ENCODE measurements around the gene CHRM2. TPM values are rescaled to one million over a fixed set of nuclear protein-coding genes. Genes with fewer than 3 reads are reported as not detected.

CHRM2 gene
- total RNA-seq, 1 experiment from 2014 or later = not detected

GRCh38 chr7:136857573-136857972 is 10.9 kb upstream of the CHRM2 start:
- Histone ChIP-seq H3K79me1 (ENCODE audit: insufficient read depth, low read depth, low read length, poor library complexity, severe bottlenecking) (no peaks in the 10 kb centered on the region), H3K9ac (ENCODE audit: extremely low read depth, insufficient read length, low read length) (no peak overlapping the region), H4K91ac (ENCODE audit: insufficient read length, low read depth, low read length) (no peak overlapping the region), H4K5ac (ENCODE audit: insufficient read length, low read depth, low read length) (no peak overlapping the region), H2AFZ (ENCODE audit: low read length) (no peak overlapping the region), H4K8ac (replicated peaks; ENCODE audit: insufficient read length, low read depth, low read length) (no peak overlapping the region), H3T11ph (ENCODE audit: low read length) (no peak overlapping the region), H3K79me2 (ENCODE audit: insufficient read depth, low read length) (no peaks in the 10 kb centered on the region), H3K56ac (ENCODE audit: insufficient read length, low read depth, low read length) (no peak overlapping the region), H3K18ac (ENCODE audit: insufficient read length, low read depth, low read length) (no peak overlapping the region), H3K14ac (ENCODE audit: insufficient read depth, low read length) (no peak overlapping the region), H4K20me1 (ENCODE audit: control insufficient read depth, insufficient read depth, insufficient read length) (no peaks in the 10 kb centered on the region), H3K4me2 (ENCODE audit: insufficient read depth, insufficient read length, low read length) (no peak overlapping the region), H3K9me3 (ENCODE audit: control insufficient read depth, low read depth, low read length) (no peaks in the 10 kb centered on the region), H2AK5ac (ENCODE audit: insufficient read length, low read length) (no peak overlapping the region), H3K27ac (ENCODE audit: insufficient read length, low read depth, low read length) (no peak overlapping the region), H2BK15ac (ENCODE audit: low read depth, low read length) (no peak overlapping the region), H3K4ac (ENCODE audit: low read depth, low read length) (no peak overlapping the region), H2BK20ac (ENCODE audit: low read depth, low read length, poor library complexity, severe bottlenecking) (no peak overlapping the region), H3K4me1 (ENCODE audit: insufficient read depth, low read length) (peaks cover 4% of the 10 kb centered on the region; the same call in 1 of the 2 replicates), H3K23ac (ENCODE audit: insufficient read length, low read depth, low read length) (no peak overlapping the region), H2BK12ac (ENCODE audit: insufficient read length, low read depth, low read length) (no peak overlapping the region), H2BK120ac (ENCODE audit: low read depth, low read length, poor library complexity, severe bottlenecking) (no peak overlapping the region), H3K27me3 (ENCODE audit: insufficient read depth, low read length) (no peaks in the 10 kb centered on the region), H3K23me2 (ENCODE audit: insufficient read length, low read depth, low read length, poor library complexity, severe bottlenecking) (no peaks in the 10 kb centered on the region), H2BK5ac (ENCODE audit: insufficient read length, low read length) (no peak overlapping the region)
- Mint-ChIP-seq H3K27ac (no peak overlapping the region), H3K9me3 (peaks cover 0 to 4% of the 10 kb centered on the region in 2 experiments; a peak in 1 of 5 replicates), H3K4me1 (peaks cover 13 to 18% of the 10 kb centered on the region in 2 experiments), H3K4me3 (no peak overlapping the region), H3K27me3 (ENCODE audit: low read depth) (peaks cover 8% of the 10 kb centered on the region), H3K36me3 (ENCODE audit: insufficient read depth in 1 of 3, low read depth in 3 of 3) (no peaks in the 10 kb centered on the region)
- no peak for TF ChIP-seq CTCF (conservative IDR thresholded peaks at IDR 0.05)
- DNase-seq = no peak
- no CpG with 5 or more reads among the region's 3 CpGs for WGBS (ENCODE audit: extremely low coverage, insufficient read length, low lambda C conversion rate)
